KMS-11 (cell line): ENCODE measurements around the gene RBFOX1.

Experiments used
- H2AFZ ChIP-seq: fragments of 200-600 bp; sonication (generic); 2 replicates; pipeline ENCODE4 v1.6.1; 2016; ENCODE audit warnings: antibody characterized with exemption, mixed run types, low read depth
- H3K27ac ChIP-seq: fragments of 200-600 bp; sonication (generic); 2 replicates; pipeline ENCODE4 v1.6.1; 2016; ENCODE audit warnings: mild to moderate bottlenecking, mixed run types
- H3K27me3 ChIP-seq: fragments of 200-600 bp; sonication (generic); 2 replicates; pipeline ENCODE4 v1.6.1; 2017; ENCODE audit warnings: mild to moderate bottlenecking, low read depth, mixed run types, moderate library complexity; ENCODE audit not compliant: insufficient read depth
- H3K36me3 ChIP-seq: fragments of 200-600 bp; sonication (generic); 2 replicates; pipeline ENCODE4 v1.6.1; 2017; ENCODE audit warnings: mild to moderate bottlenecking, mixed run types; ENCODE audit not compliant: insufficient read depth
- H3K4me1 ChIP-seq: fragments of 200-600 bp; sonication (generic); 2 replicates; pipeline ENCODE4 v1.6.1; 2016; ENCODE audit warnings: mild to moderate bottlenecking, low read depth, mixed run types; ENCODE audit not compliant: poor library complexity, severe bottlenecking
- H3K4me2 ChIP-seq: fragments of 200-600 bp; sonication (generic); 2 replicates; pipeline ENCODE4 v1.7.0; 2016; ENCODE audit warnings: mild to moderate bottlenecking, mixed run types
- H3K4me3 ChIP-seq: fragments of 200-600 bp; sonication (generic); IDR thresholded peaks from 2 replicates; pipeline ENCODE4 v1.6.1; 2017; ENCODE audit warnings: low read depth, low read length, mixed read lengths; ENCODE audit not compliant: insufficient read depth
- H3K79me2 ChIP-seq: fragments of 200-600 bp; sonication (generic); 2 replicates; pipeline ENCODE4 v1.6.1; 2016; ENCODE audit warnings: low read depth, mixed run types; ENCODE audit not compliant: insufficient read depth
- H3K9ac ChIP-seq: fragments of 200-600 bp; sonication (generic); 2 replicates; pipeline ENCODE4 v1.6.1; 2016; ENCODE audit warnings: mild to moderate bottlenecking, mixed run types
- H4K20me1 ChIP-seq: fragments of 200-600 bp; sonication (generic); 2 replicates; pipeline ENCODE4 v1.6.1; 2016; ENCODE audit warnings: mild to moderate bottlenecking, mixed run types; ENCODE audit not compliant: insufficient read depth
- TF ChIP-seq, protein P1 (sequence below): fragments of 200-600 bp; sonication (generic); conservative IDR thresholded peaks from 2 replicates; pipeline ENCODE4 v1.6.1; 2017; ENCODE audit warnings: low read depth, mild to moderate bottlenecking, antibody characterized with exemption, low read length, moderate library complexity, mixed read lengths

RBFOX1 gene

GRCh38 chr16:7304279-7304678 lies 28.4 kb upstream of the RBFOX1 start:
- no peak overlapping the region for H3K9ac ChIP-seq
- no peak overlapping the region for H3K27ac ChIP-seq
- H3K4me3 ChIP-seq: no peak overlapping the region
- no peak overlapping the region for H2AFZ ChIP-seq
- no peaks in the 10 kb centered on the region for H3K27me3 ChIP-seq
- H3K4me1 ChIP-seq: no peaks in the 10 kb centered on the region
- TF ChIP-seq, protein P1, sequence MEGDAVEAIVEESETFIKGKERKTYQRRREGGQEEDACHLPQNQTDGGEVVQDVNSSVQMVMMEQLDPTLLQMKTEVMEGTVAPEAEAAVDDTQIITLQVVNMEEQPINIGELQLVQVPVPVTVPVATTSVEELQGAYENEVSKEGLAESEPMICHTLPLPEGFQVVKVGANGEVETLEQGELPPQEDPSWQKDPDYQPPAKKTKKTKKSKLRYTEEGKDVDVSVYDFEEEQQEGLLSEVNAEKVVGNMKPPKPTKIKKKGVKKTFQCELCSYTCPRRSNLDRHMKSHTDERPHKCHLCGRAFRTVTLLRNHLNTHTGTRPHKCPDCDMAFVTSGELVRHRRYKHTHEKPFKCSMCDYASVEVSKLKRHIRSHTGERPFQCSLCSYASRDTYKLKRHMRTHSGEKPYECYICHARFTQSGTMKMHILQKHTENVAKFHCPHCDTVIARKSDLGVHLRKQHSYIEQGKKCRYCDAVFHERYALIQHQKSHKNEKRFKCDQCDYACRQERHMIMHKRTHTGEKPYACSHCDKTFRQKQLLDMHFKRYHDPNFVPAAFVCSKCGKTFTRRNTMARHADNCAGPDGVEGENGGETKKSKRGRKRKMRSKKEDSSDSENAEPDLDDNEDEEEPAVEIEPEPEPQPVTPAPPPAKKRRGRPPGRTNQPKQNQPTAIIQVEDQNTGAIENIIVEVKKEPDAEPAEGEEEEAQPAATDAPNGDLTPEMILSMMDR: no peak
- no peak overlapping the region for H3K4me2 ChIP-seq
- no peaks in the 10 kb centered on the region for H4K20me1 ChIP-seq
- no peaks in the 10 kb centered on the region for H3K36me3 ChIP-seq
- H3K79me2 ChIP-seq: no peaks in the 10 kb centered on the region

DNA sequence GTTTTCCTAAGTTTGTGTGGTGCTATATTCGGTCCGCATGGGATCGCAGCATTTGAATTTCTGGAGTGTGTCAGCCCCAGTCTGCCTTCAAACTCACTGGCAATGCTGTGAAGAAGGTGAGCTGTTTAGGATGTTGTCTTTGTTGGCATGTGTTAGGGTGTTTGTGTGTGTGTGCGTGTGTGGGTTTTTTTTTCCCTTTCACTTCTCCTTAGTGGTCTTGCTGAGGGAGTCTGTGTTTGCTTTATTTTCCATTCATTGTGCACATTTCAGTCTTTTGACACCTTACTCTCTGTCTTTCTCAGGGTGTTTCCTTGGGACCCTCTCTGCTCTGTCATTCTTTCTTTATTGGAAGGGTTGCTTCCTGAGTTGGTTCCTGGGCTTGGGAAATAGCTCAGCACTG lies 27.7 kb upstream of the RBFOX1 start:
- Histone ChIP-seq H3K4me3 (no peak overlapping the region), H4K20me1 (no peaks in the 10 kb centered on the region), H3K9ac (no peak overlapping the region), H2AFZ (no peak overlapping the region), H3K27me3 (no peaks in the 10 kb centered on the region), H3K4me2 (no peak overlapping the region), H3K79me2 (no peaks in the 10 kb centered on the region), H3K36me3 (no peaks in the 10 kb centered on the region), H3K27ac (no peak overlapping the region), H3K4me1 (no peaks in the 10 kb centered on the region)
- TF ChIP-seq, protein P1: no peak

DNA sequence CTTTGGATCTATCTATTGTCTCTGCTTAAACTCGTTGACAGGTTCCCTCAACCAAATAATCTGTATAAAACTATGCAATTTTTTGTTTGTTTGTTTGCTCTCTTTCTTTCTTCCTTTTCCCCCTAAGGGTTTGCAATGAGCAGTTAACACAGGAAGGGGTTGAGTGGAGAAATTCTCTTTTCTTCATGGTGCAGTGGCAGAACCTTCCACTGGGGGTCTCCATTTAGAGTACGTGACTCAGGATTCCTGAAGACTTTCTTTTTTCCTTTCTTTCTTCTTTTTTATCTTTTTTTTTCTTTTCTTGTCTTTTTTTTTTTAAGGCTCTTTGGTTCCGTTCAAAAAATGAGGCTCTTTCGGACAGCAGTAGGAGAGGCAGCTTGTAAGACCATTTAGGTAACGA lies 19.5 kb upstream of the RBFOX1 start:
- H3K4me3 ChIP-seq: no peak overlapping the region
- no peak overlapping the region for H3K9ac ChIP-seq
- no peaks in the 10 kb centered on the region for H4K20me1 ChIP-seq
- H3K27me3 ChIP-seq: no peaks in the 10 kb centered on the region
- no peaks in the 10 kb centered on the region for H3K79me2 ChIP-seq
- no peak overlapping the region for H3K27ac ChIP-seq
- TF ChIP-seq, protein P1: peak; percentile 46; the same call in 1 of the 2 replicates
- H2AFZ ChIP-seq: no peak overlapping the region
- H3K4me1 ChIP-seq: no peaks in the 10 kb centered on the region
- no peaks in the 10 kb centered on the region for H3K36me3 ChIP-seq
- no peak overlapping the region for H3K4me2 ChIP-seq

GRCh38 chr16:7314163-7314562 lies 18.5 kb upstream of the RBFOX1 start:
- Histone ChIP-seq H3K9ac (no peak overlapping the region), H2AFZ (no peak overlapping the region), H3K27me3 (no peaks in the 10 kb centered on the region), H4K20me1 (no peaks in the 10 kb centered on the region), H3K36me3 (no peaks in the 10 kb centered on the region), H3K79me2 (no peaks in the 10 kb centered on the region), H3K4me3 (no peak overlapping the region), H3K4me1 (no peaks in the 10 kb centered on the region), H3K4me2 (no peak overlapping the region), H3K27ac (no peak overlapping the region)
- TF ChIP-seq, protein P1: no peak
